ENCODE measurements around the gene ZNF503. TPM values are rescaled to one million over a fixed set of nuclear protein-coding genes. Genes with fewer than 3 reads are reported as not detected.
A peak's percentile ranks its signal among the peaks of the same experiment; 100 is the strongest.

Gene ZNF503
- total RNA-seq, 1 donor from 2014 or later: 4.6 TPM

GRCh38 chr10:75407224-75407712 lies 5.7 kb upstream of the ZNF503 start:
- no peak for DNase-seq (ENCODE audit: low read depth)

- DNase-seq (ENCODE audit: low read depth): no peak
Measured at GRCh38 chr10:75406462-75407223, 5.1 kb upstream of the ZNF503 start.

- no peak for DNase-seq (ENCODE audit: low read depth)
Measured at GRCh38 chr10:75405598-75406461, 4.3 kb upstream of the ZNF503 start.

GRCh38 chr10:75404815-75405597 lies 3.4 kb upstream of the ZNF503 start:
- DNase-seq (ENCODE audit: low read depth): no peak

- no peak for DNase-seq (ENCODE audit: low read depth)
Measured at GRCh38 chr10:75403939-75404814, 2.6 kb upstream of the ZNF503 start.

- peak; percentile 28 for DNase-seq (ENCODE audit: low read depth)
Measured at GRCh38 chr10:75403144-75403938, 1.8 kb upstream of the ZNF503 start.

GRCh38 chr10:75402486-75403143 lies 1.1 kb upstream of the ZNF503 start:
- DNase-seq (ENCODE audit: low read depth): no peak

- DNase-seq (ENCODE audit: low read depth): peak; percentile 71
Measured at GRCh38 chr10:75400771-75401568, 594 bp downstream of the ZNF503 start.

- DNase-seq (ENCODE audit: low read depth): no peak
Measured at GRCh38 chr10:75400163-75400770, 1.3 kb downstream of the ZNF503 start.

GRCh38 chr10:75399461-75400162 lies 2.0 kb downstream of the ZNF503 start:
- DNase-seq (ENCODE audit: low read depth): peak; percentile 78

- DNase-seq (ENCODE audit: low read depth): no peak
Measured at GRCh38 chr10:75398692-75399460, 2.7 kb downstream of the ZNF503 start.

- no peak for DNase-seq (ENCODE audit: low read depth)
Measured at GRCh38 chr10:75398200-75398691, 3.3 kb downstream of the ZNF503 start.

GRCh38 chr10:75397496-75398199 lies 3.9 kb downstream of the ZNF503 start:
- no peak for DNase-seq (ENCODE audit: low read depth)

- DNase-seq (ENCODE audit: low read depth): no peak
Measured at GRCh38 chr10:75396631-75397495, 4.7 kb downstream of the ZNF503 start.

Data from myocyte (in vitro differentiated cells).